Measurements from ENCODE around the gene SMIM13. TPM values are rescaled to one million over a fixed set of nuclear protein-coding genes. Genes with fewer than 3 reads are reported as not detected.

Gene SMIM13
- total RNA-seq, 1 experiment from 2014 or later: 15.7 TPM

- no peak for TF ChIP-seq REST (IDR thresholded peaks at IDR 0.05; ENCODE audit: low read depth)
- TF ChIP-seq EZH2phosphoT487 (IDR thresholded peaks at IDR 0.05; ENCODE audit: borderline replicate concordance): no peak
- no peak for TF ChIP-seq ZFX (IDR thresholded peaks at IDR 0.05)
Observed at GRCh38 chr6:11144393-11144851, 50.8 kb downstream of the SMIM13 start (continued).

- H3K4me2 ChIP-seq (ENCODE audit: low read length): no peak overlapping the region
- H3K4me3 ChIP-seq (replicated peaks in 1 of 2; ENCODE audit: low read depth in 1 of 2, low read length in 2 of 2): no peak overlapping the region
- TF ChIP-seq EZH2phosphoT487 (IDR thresholded peaks at IDR 0.05; ENCODE audit: borderline replicate concordance) (no peak), TCF7L2 (IDR thresholded peaks at IDR 0.05; ENCODE audit: borderline replicate concordance, extremely low read depth, insufficient read depth, insufficient read length) (no peak), REST (IDR thresholded peaks at IDR 0.05; ENCODE audit: low read depth) (no peak), YY1 (IDR thresholded peaks at IDR 0.05; ENCODE audit: extremely low read depth, insufficient replicate concordance, low read depth, low read length) (no peak), EZH2 (IDR thresholded peaks at IDR 0.05) (no peak), SRF (IDR thresholded peaks at IDR 0.05; ENCODE audit: low read depth) (no peak), CEBPB (IDR thresholded peaks at IDR 0.05; ENCODE audit: low read depth) (no peak), ELF1 (IDR thresholded peaks at IDR 0.05; ENCODE audit: borderline replicate concordance, low read depth) (no peak), RAD21 (IDR thresholded peaks at IDR 0.05; ENCODE audit: low read depth) (no peak), JUND (IDR thresholded peaks at IDR 0.05) (no peak), SP1 (IDR thresholded peaks at IDR 0.05; ENCODE audit: low read depth) (no peak), EGR1 (IDR thresholded peaks at IDR 0.05; ENCODE audit: low read depth) (no peak), POLR2AphosphoS5 (IDR thresholded peaks at IDR 0.05; ENCODE audit: low read depth, low read length) (no peak), ZFX (IDR thresholded peaks at IDR 0.05) (no peak)
- no peak overlapping the region for H3K9ac ChIP-seq (ENCODE audit: low read length)
- no peaks in the 10 kb centered on the region for H3K79me2 ChIP-seq (ENCODE audit: insufficient read depth, low read length)
- POLR2A ChIA-PET: no interaction called here
- ATAC-seq: no peak
- H3K27ac ChIP-seq (ENCODE audit: low read depth, low read length): no peak overlapping the region
- H4K20me1 ChIP-seq (ENCODE audit: insufficient read depth): no peaks in the 10 kb centered on the region
- no peaks in the 10 kb centered on the region for H3K9me2 ChIP-seq (ENCODE audit: insufficient read depth)
- no TSS peak for BruUV-seq (replicated peaks)
- no peaks in the 10 kb centered on the region for H3K36me3 ChIP-seq (ENCODE audit: control insufficient read depth in 1 of 2, insufficient read depth in 2 of 2, low read length in 2 of 2)
- no peak overlapping the region for H2AFZ ChIP-seq (ENCODE audit: low read depth, low read length, poor library complexity, severe bottlenecking)
- H3K9me3 ChIP-seq (ENCODE audit: control insufficient read depth in 1 of 2, insufficient read depth in 1 of 2, low read depth in 1 of 2, low read length in 2 of 2): no peaks in the 10 kb centered on the region
- peaks cover 7 to 21% of the 10 kb centered on the region in 2 experiments; a peak in 3 of 4 replicates for H3K4me1 ChIP-seq (ENCODE audit: control insufficient read depth in 1 of 2, insufficient read depth in 2 of 2, low read length in 2 of 2)
- no peaks in the 10 kb centered on the region for H3K27me3 ChIP-seq (ENCODE audit: insufficient read depth, low read length)
- RAD21 ChIA-PET (ENCODE audit: low non-redundant PET in 1 of 2, low total read pairs in 2 of 2, uncharacterized antibody in 2 of 2, unreplicated experiment in 2 of 2): no interaction called here
- no peak for DNase-seq (ENCODE audit: low read depth, low spot score)
- intact Hi-C loops (cut with micrococcal nuclease): no loop called here
- CTCF ChIA-PET: no interaction called here
Observed at GRCh38 chr6:11146117-11146826, 52.6 kb downstream of the SMIM13 start.

All from HCT116 (cell line).